Measurements from ENCODE around the gene COL25A1. TPM values are rescaled to one million over a fixed set of nuclear protein-coding genes. Genes with fewer than 3 reads are reported as not detected.

COL25A1 gene
- total and polyA plus RNA-seq, 11 donors = 0.19 to 1.8 (median 0.50) TPM

GRCh38 chr4:108979759-108980158, 322.7 kb downstream of the COL25A1 start:
- Histone ChIP-seq H3K27me3 (no peaks in the 10 kb centered on the region), H3K27ac (no peak overlapping the region), H3K9me3 (no peaks in the 10 kb centered on the region), H3K4me3 (no peak overlapping the region), H3K36me3 (no peaks in the 10 kb centered on the region), H3K4me1 (no peaks in the 10 kb centered on the region)
- 76 to 82% (median 80%) methylated on average over 6 of the region's 6 CpGs for WGBS, 4 donors
- intact Hi-C loops (cut with DNase I) = loop anchor here in 1 of 10 donors (10.0 kb wide), 1 partner anchor 385 kb away; no protein-coding TSS in a partner anchor
- TF ChIP-seq CTCF (IDR thresholded peaks at IDR 0.05) (no peak), POLR2A (IDR thresholded peaks at IDR 0.05) (no peak)
- ATAC-seq = no peak
- DNase-seq = no peak

- DNase-seq (no peak), ATAC-seq (no peak)
- no peak overlapping the region for H3K27ac ChIP-seq
- 93 to 97% (median 95%) methylated on average over 9 of the region's 9 CpGs for WGBS, 4 donors
- no peaks in the 10 kb centered on the region for H3K36me3 ChIP-seq
- H3K4me1 ChIP-seq = no peaks in the 10 kb centered on the region
- no peak overlapping the region for H3K4me3 ChIP-seq
- no peaks in the 10 kb centered on the region for H3K27me3 ChIP-seq
- intact Hi-C loops (cut with DNase I) = no loop called here
- TF ChIP-seq CTCF (IDR thresholded peaks at IDR 0.05) (no peak), POLR2A (IDR thresholded peaks at IDR 0.05) (no peak)
- H3K9me3 ChIP-seq = no peaks in the 10 kb centered on the region
Observed at GRCh38 chr4:108978066-108978465, 324.4 kb downstream of the COL25A1 start.

GRCh38 chr4:108972613-108973283, 329.7 kb downstream of the COL25A1 start:
- H3K4me1 ChIP-seq = no peaks in the 10 kb centered on the region
- no peaks in the 10 kb centered on the region for H3K9me3 ChIP-seq
- no peaks in the 10 kb centered on the region for H3K36me3 ChIP-seq
- DNase-seq = no peak
- no peak overlapping the region for H3K27ac ChIP-seq
- intact Hi-C loops (cut with DNase I) = loop anchor here in 1 of 10 donors (5.0 kb wide), 1 partner anchor 435 kb away; no protein-coding TSS in a partner anchor
- no peak for ATAC-seq
- WGBS, 4 donors = 75 to 85% (median 83%) methylated on average over 5 of the region's 5 CpGs
- H3K4me3 ChIP-seq = no peak overlapping the region
- no peak for TF ChIP-seq POLR2A (IDR thresholded peaks at IDR 0.05)
- TF ChIP-seq CTCF (IDR thresholded peaks at IDR 0.05) = no peak
- no peaks in the 10 kb centered on the region for H3K27me3 ChIP-seq

- Histone ChIP-seq H3K4me3 (no peak overlapping the region), H3K27ac (no peak overlapping the region), H3K9me3 (no peaks in the 10 kb centered on the region), H3K36me3 (no peaks in the 10 kb centered on the region), H3K4me1 (no peaks in the 10 kb centered on the region), H3K27me3 (no peaks in the 10 kb centered on the region)
- DNase-seq (no peak), ATAC-seq (no peak)
- intact Hi-C loops (cut with DNase I) = loop anchor here in 1 of 10 donors (5.0 kb wide), 1 partner anchor 436 kb away; no protein-coding TSS in a partner anchor
- TF ChIP-seq POLR2A (IDR thresholded peaks at IDR 0.05) (no peak), CTCF (IDR thresholded peaks at IDR 0.05) (no peak)
- WGBS, 4 donors = 0% methylated on average over 1 of the region's 1 CpG
Observed at GRCh38 chr4:108971473-108971872, 331.0 kb downstream of the COL25A1 start.

All from heart left ventricle (tissue), 16 donors.